PFSK-1 (cell line): ENCODE data around the gene PMPCA.

Experiments
- FOXP2 ChIP-seq: optimal IDR thresholded peaks from 2 replicates; pipeline ENCODE3; 2011; ENCODE audit warnings: borderline replicate concordance, control low read depth, inconsistent platforms; ENCODE audit not compliant: insufficient read depth; ENCODE audit errors: extremely low read length, extremely low read depth
- REST ChIP-seq, 2 experiments: IDR thresholded peaks; 2 replicates each; pipeline versions ENCODE4 v1.6.1 to v1.8.0; 2011 to 2012; ENCODE audit warnings: low read depth in 2 of 2, low read length in 2 of 2, control low read depth in 1 of 2, inconsistent platforms in 1 of 2, mild to moderate bottlenecking in 1 of 2, moderate library complexity in 1 of 2; ENCODE audit not compliant: insufficient read depth in 1 of 2
- TAF1 ChIP-seq: IDR thresholded peaks from 2 replicates; pipeline ENCODE4 v1.6.1; 2012; ENCODE audit warnings: low read length, control low read depth, borderline replicate concordance; ENCODE audit not compliant: insufficient read depth

GRCh38 chr9:136454026-136454796 is 43.8 kb downstream of the PMPCA start:
- TF ChIP-seq TAF1 = no peak
- TF ChIP-seq REST (IDR thresholded peaks at IDR 0.05; ENCODE audit: insufficient read depth in 1 of 2, low read depth in 2 of 2, low read length in 2 of 2) = no peak
- no peak for TF ChIP-seq FOXP2
